HG03521 (cell line): Measurements from ENCODE around the gene ZNF727.
"Not testable (repeated sequence)": the region's sequence is repeated elsewhere in the genome, so short reads cannot be mapped to it uniquely, and the experiment has no call there.

Source experiments
- ATAC-seq: cut with Tn5 transposase; IDR thresholded peaks from one replicate; pipeline ENCODE4 v1.9.1; 2021; ENCODE audit warnings: mild to moderate bottlenecking, moderate library complexity; ENCODE audit not compliant: unreplicated experiment

Gene ZNF727

GRCh38 chr7:64045301-64046040, at the start of gene ZNF727:
TSS of gene ZNF727 (plus strand) at chr7:64045434. CDS start at chr7:64045622, 188 bp downstream.
- ATAC-seq = no peak

- ATAC-seq = no peak
Observed at GRCh38 chr7:63998549-63998948, 46.7 kb upstream of the ZNF727 start, which contains the start of gene ZNF722. TSS of gene ZNF722 (plus strand) at chr7:63998849. CDS start at chr7:63998962, 113 bp downstream.

GRCh38 chr7:64015496-64015895, 29.7 kb upstream of the ZNF727 start:
- ATAC-seq = not testable (repeated sequence)

GRCh38 chr7:64035388-64035787, 9.8 kb upstream of the ZNF727 start:
- ATAC-seq = no peak

- no peak for ATAC-seq
Observed at GRCh38 chr7:64037095-64037494, 8.1 kb upstream of the ZNF727 start.

GRCh38 chr7:64046041-64046389, 781 bp downstream of the ZNF727 start:
- no peak for ATAC-seq

- not testable (repeated sequence) for ATAC-seq
Observed at GRCh38 chr7:64077837-64078698, 32.8 kb downstream of the ZNF727 start.

- no peak for ATAC-seq
Observed at GRCh38 chr7:64078699-64078994, 33.4 kb downstream of the ZNF727 start.

- no peak for ATAC-seq
Observed at GRCh38 chr7:64087501-64087900, 42.3 kb downstream of the ZNF727 start.

- ATAC-seq = not testable (repeated sequence)
Observed at GRCh38 chr7:64088863-64089262, 43.6 kb downstream of the ZNF727 start.
